NCI-H2107 treated with DMSO at 0.1 percent for 48 hours (cell line): ENCODE data around the gene POTEF.
"Not testable (repeated sequence)": the region's sequence is repeated elsewhere in the genome, so short reads cannot be mapped to it uniquely, and the experiment has no call there.

Experiments
- DNase-seq: peaks from one replicate; lab custom pipeline; 2025; ENCODE audit not compliant: unreplicated experiment; lab: John Stamatoyannopoulos, UW

The POTEF gene

GRCh38 chr2:130128464-130128863 is 558 bp downstream of the POTEF start:
- not testable (repeated sequence) for DNase-seq

GRCh38 chr2:130127726-130128125 is 1.3 kb downstream of the POTEF start:
- not testable (repeated sequence) for DNase-seq

- not testable (repeated sequence) for DNase-seq
Measured at GRCh38 chr2:130120924-130121323, 8.1 kb downstream of the POTEF start.

GRCh38 chr2:130102597-130103363 is 26.2 kb downstream of the POTEF start:
- not testable (repeated sequence) for DNase-seq

- DNase-seq: not testable (repeated sequence)
Measured at GRCh38 chr2:130062645-130063044, 66.4 kb downstream of the POTEF start.

- DNase-seq: not testable (repeated sequence)
Measured at GRCh38 chr2:130059982-130060381, 69.0 kb downstream of the POTEF start.

GRCh38 chr2:130056336-130056735 is 72.7 kb downstream of the POTEF start:
- not testable (repeated sequence) for DNase-seq

- DNase-seq: not testable (repeated sequence)
Measured at GRCh38 chr2:130053217-130053911, 75.7 kb downstream of the POTEF start.

- not testable (repeated sequence) for DNase-seq
Measured at GRCh38 chr2:130052376-130052775, 76.6 kb downstream of the POTEF start.

- DNase-seq: not testable (repeated sequence)
Measured at GRCh38 chr2:130048422-130048821, 80.6 kb downstream of the POTEF start.

GRCh38 chr2:130038265-130038603 is 90.8 kb downstream of the POTEF start:
- not testable (repeated sequence) for DNase-seq

- DNase-seq: not testable (repeated sequence)
Measured at GRCh38 chr2:130025931-130026330, 103.1 kb downstream of the POTEF start.
